AG04449 (cell line): ENCODE measurements around the gene KRT75.

Experiments used
- CTCF ChIA-PET: fragments of 350-600 bp; formaldehyde crosslinking; extraction: SDS; loops from one replicate; lab custom pipeline; 2021; ENCODE audit warnings: antibody characterized with exemption; lab: Yijun Ruan, JAX
- POLR2A ChIA-PET: fragments of 400-600, 350-600 bp; formaldehyde crosslinking; extraction: SDS; loops from one replicate; lab custom pipeline; 2020; ENCODE audit warnings: antibody characterized with exemption, inconsistent platforms; lab: Yijun Ruan, JAX
- DNase-seq: peaks from one replicate; pipeline ENCODE4 v3.0.0-alpha.2; 2010; ENCODE audit warnings: low read depth, low spot score
- H3K4me3 ChIP-seq: 2 replicates; pipeline ENCODE4 v1.5.1; 2011; ENCODE audit warnings: low read depth, mild to moderate bottlenecking, control low read depth, low read length
- CTCF ChIP-seq: IDR thresholded peaks from one replicate; pipeline ENCODE4 v1.5.1; 2011; ENCODE audit warnings: mild to moderate bottlenecking, moderate library complexity, low read length, control low read depth, inconsistent platforms; ENCODE audit not compliant: insufficient read depth; ENCODE audit errors: missing control alignments

Gene KRT75

GRCh38 chr12:52401926-52402325 is 32.2 kb downstream of the KRT75 start:
- TF ChIP-seq CTCF = no peak
- H3K4me3 ChIP-seq = no peak overlapping the region
- no peak for DNase-seq
- POLR2A ChIA-PET = no interaction called here
- CTCF ChIA-PET = interaction anchor here (1.0 to 1.5 kb wide), 4 partner anchors 10 to 482 kb away, joined by 3 to 6 read pairs (median 4); no protein-coding TSS in a partner anchor

GRCh38 chr12:52401526-52401925 is 32.6 kb downstream of the KRT75 start:
- ChIA-PET POLR2A (no interaction called here), CTCF (interaction anchor here (1.0 to 1.5 kb wide), 4 partner anchors 10 to 483 kb away, joined by 3 to 6 read pairs (median 4); no protein-coding TSS in a partner anchor)
- no peak for DNase-seq

GRCh38 chr12:52400906-52401305 is 33.3 kb downstream of the KRT75 start:
- TF ChIP-seq CTCF = no peak
- H3K4me3 ChIP-seq = no peak overlapping the region
- DNase-seq = no peak
- ChIA-PET POLR2A (no interaction called here), CTCF (interaction anchor here (0.9 to 1.5 kb wide), 5 partner anchors 9 to 483 kb away, joined by 3 to 5 read pairs (median 3); no protein-coding TSS in a partner anchor)

More at GRCh38 chr12:52401526-52401925, 32.6 kb downstream of the KRT75 start:
- no peak for TF ChIP-seq CTCF
- no peak overlapping the region for H3K4me3 ChIP-seq

GRCh38 chr12:52399756-52400155 is 34.4 kb downstream of the KRT75 start:
- DNase-seq = no peak
- ChIA-PET POLR2A (no interaction called here), CTCF (interaction anchor here (0.7 to 2.7 kb wide), 4 partner anchors 8 to 38 kb away, joined by 3 to 9 read pairs (median 4); no protein-coding TSS in a partner anchor)
- no peak overlapping the region for H3K4me3 ChIP-seq
- TF ChIP-seq CTCF = no peak

DNA sequence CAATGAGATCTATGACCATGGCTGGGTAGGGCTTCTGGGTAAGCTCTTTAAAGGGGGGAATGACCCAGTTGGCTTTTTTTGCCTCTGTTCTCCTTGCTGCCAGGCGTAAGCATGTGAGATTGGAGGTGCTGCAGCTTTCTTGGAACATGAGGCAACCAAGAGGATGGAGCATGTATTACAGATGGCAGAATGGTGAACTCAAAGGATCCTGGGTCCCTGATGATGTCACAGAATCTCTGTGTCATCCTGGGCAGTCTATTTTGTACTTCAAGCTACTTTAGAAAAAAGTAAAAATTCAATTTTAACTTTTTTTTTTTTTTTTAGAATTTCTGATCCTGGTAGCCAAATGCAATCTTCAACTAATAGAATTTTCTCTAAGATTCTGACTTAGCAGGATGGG is 36.0 kb downstream of the KRT75 start:
- DNase-seq = no peak
- TF ChIP-seq CTCF = no peak
- no peak overlapping the region for H3K4me3 ChIP-seq
- POLR2A ChIA-PET = no interaction called here
- CTCF ChIA-PET = interaction anchor here (0.8 to 2.7 kb wide), 6 partner anchors 12 to 481 kb away, joined by 3 to 9 read pairs (median 4); no protein-coding TSS in a partner anchor

GRCh38 chr12:52396656-52397055 is 37.5 kb downstream of the KRT75 start:
- no peak for DNase-seq
- ChIA-PET CTCF (interaction anchor here (0.7 to 7.1 kb wide), 8 partner anchors 18 to 483 kb away, joined by 3 to 66 read pairs (median 3); no protein-coding TSS in a partner anchor), POLR2A (no interaction called here)
- TF ChIP-seq CTCF = no peak
- no peak overlapping the region for H3K4me3 ChIP-seq
